Neural cell (in vitro differentiated cells): ENCODE results near the gene DOCK8.

Source experiments
- CTCF ChIP-seq: fragments of 450-650 bp; IDR thresholded peaks from 2 replicates; pipeline ENCODE4 v1.5.1; 2014; ENCODE audit warnings: antibody characterized with exemption, mild to moderate bottlenecking, moderate library complexity; ENCODE audit not compliant: poor library complexity, severe bottlenecking
- EZH2 ChIP-seq: fragments of 200-600, 300-800 bp; shearing (Covaris generic), sonication (generic); IDR thresholded peaks from 2 replicates; pipeline ENCODE4 v1.6.1; 2014; ENCODE audit warnings: antibody characterized with exemption, low read length, borderline replicate concordance, mild to moderate bottlenecking; ENCODE audit not compliant: insufficient read depth, poor library complexity, severe bottlenecking

- TF ChIP-seq CTCF (no peak), EZH2 (no peak)
Observed at GRCh38 chr9:277601-278295, 63.1 kb downstream of the DOCK8 start.
